ENCODE measurements around the gene RPL21.
"Not testable (repeated sequence)": the region's sequence is repeated elsewhere in the genome, so short reads cannot be mapped to it uniquely, and the experiment has no call there.

DNA sequence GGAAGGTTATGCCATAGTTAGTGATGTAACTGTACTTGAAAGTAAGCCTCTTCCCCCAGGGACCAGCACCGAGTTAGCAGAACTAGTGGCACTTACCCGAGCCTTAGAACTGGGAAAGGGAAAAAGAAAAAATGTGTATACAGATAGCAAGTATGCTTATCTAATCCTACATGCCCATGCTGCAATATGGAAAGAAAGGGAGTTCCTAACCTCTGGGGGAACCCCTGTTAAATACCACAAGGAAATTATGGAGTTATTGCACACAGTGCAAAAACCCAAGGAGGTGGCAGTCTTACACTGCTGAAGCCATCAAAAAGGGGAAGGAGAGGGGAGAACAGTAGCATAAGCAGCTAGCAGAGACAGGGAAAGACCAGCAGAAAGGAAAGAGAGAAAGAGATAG is 33.6 kb upstream of the RPL21 start:
- not testable (repeated sequence) for TF ChIP-seq POLR2A (IDR thresholded peaks at IDR 0.05)
- TF ChIP-seq, protein P1, sequence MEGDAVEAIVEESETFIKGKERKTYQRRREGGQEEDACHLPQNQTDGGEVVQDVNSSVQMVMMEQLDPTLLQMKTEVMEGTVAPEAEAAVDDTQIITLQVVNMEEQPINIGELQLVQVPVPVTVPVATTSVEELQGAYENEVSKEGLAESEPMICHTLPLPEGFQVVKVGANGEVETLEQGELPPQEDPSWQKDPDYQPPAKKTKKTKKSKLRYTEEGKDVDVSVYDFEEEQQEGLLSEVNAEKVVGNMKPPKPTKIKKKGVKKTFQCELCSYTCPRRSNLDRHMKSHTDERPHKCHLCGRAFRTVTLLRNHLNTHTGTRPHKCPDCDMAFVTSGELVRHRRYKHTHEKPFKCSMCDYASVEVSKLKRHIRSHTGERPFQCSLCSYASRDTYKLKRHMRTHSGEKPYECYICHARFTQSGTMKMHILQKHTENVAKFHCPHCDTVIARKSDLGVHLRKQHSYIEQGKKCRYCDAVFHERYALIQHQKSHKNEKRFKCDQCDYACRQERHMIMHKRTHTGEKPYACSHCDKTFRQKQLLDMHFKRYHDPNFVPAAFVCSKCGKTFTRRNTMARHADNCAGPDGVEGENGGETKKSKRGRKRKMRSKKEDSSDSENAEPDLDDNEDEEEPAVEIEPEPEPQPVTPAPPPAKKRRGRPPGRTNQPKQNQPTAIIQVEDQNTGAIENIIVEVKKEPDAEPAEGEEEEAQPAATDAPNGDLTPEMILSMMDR (IDR thresholded peaks at IDR 0.05): not testable (repeated sequence)
